Measurements from ENCODE around the gene TIMM44.
"Not testable (repeated sequence)": the region's sequence is repeated elsewhere in the genome, so short reads cannot be mapped to it uniquely, and the experiment has no call there.

TIMM44 gene

DNA sequence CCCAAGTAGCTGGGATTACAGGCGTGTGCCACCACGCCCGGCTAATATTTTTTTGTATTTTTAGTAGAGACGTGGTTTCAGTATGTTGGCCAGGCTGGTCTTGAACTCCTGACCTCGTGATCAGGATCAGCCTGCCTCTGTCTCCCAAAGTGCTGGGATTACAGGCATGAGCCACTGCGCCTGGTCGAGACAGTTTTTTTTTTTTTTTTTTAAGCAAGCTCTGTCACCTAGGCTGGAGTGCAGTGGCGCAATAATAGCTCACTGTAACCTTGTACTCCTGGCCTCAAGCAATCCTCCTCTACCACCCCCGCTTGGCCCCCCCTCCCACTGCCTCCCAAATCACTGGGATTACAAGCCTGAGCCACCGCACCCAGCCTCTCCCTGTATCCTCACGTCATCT, 46.2 kb downstream of the TIMM44 start:
- no peak for DNase-seq

DNA sequence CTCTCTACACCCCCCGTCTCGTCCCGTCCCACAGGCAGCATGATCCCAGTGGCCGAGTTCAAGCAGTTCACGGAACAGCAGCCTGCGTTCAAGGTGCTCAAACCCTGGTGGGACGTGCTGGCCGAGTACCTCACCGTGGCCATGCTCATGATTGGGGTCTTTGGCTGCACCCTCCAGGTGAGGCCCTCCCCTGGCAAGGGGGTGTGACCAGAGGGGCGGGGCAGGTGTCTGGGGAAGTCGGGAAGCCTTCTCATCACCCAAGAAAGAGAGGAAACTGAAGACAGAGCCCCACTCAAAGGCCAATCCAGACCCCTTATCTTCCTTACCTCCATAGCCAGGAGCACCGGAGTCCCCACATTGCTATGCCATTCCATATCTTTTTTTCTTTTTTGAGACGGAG, 47.9 kb downstream of the TIMM44 start:
- no peak for DNase-seq

DNA sequence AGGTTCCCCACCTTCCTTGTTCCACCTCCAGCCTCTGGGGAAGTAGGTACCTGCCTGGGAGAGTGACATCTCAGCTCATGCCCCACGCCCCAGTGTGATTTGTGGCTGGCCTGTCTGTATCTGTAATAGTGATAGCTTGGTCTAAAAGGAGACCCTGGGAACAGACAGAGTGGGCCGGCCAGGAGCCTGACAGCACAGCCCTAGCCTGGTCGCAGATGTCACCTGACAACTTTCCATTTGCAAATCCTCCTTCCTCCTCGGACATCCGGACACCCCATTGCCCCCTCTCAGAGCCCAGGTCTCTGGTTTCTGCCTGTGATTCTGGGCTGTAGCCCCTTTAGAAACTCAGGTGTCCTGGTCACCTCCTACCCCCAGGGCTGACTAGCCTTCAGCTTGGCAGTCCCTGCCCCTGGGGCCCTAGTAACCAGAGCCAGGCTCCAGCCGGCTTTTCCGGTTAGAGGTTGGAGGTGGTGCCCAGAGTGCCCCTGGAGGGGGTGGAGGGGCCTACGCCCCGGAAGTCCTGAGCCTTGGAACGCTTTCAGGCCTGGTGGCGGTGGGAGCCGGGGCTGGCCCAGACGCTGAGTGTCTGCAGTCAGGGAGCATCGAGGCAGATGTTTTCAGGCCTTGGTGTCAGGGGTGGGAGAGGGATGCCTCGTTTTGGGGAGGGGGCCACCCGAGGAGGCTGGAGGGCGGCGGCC, 48.7 kb downstream of the TIMM44 start:
- no peak for DNase-seq

DNA sequence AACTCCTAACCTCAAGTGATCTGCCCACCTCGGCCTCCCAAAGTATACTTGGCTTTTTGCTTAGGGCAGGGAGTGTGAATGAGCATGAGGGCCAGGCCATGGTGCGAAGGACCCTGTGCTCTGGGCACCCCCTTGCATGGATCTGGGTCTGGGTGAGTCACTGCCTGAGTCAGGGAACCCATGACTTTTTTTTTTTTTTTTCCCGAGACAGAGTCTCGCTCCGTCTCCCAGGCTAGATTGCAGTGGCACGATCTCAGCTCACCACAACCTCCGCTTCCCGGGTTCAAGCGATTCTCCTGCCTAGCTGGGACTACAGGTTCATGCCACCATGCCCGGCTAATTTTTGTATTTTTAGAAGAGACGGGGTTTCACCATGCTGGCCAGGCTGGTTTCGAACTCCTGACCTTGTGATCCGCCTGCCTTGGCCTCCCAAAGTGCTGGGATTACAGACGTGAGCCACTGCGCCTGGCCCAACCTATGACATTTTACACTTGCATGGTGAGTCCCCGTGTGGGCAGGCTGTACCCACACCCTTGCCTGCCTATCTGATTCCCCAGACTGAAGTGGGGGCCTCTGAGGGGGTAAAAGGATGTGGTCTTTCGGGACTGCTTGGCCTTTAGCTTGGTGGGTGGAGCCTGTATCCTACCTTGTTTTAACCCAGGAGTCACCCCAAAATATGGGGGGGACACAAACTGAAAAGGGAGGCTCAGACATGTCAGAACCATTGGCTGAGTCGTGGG, 49.9 kb downstream of the TIMM44 start:
- not testable (repeated sequence) for DNase-seq

DNA sequence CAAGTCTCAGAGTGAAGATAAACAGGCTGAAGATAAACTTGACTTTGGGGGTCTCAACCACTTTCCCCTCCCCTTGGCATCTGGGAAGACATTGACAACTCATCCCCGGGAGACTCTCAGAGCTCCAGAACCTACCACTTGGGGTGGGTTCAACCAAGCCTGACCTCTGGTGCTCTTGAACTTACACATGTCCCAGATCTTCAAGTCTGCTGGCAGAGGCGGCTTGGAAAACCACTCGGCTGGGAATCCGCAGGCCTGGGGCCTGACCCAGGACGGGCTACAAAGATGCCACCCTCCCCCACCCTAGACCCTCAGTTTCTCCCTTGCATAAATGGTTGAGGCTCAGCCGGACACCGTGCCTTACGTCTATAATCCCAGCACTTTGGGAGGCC, 54.6 kb downstream of the TIMM44 start:
- DNase-seq, result no peak

DNA sequence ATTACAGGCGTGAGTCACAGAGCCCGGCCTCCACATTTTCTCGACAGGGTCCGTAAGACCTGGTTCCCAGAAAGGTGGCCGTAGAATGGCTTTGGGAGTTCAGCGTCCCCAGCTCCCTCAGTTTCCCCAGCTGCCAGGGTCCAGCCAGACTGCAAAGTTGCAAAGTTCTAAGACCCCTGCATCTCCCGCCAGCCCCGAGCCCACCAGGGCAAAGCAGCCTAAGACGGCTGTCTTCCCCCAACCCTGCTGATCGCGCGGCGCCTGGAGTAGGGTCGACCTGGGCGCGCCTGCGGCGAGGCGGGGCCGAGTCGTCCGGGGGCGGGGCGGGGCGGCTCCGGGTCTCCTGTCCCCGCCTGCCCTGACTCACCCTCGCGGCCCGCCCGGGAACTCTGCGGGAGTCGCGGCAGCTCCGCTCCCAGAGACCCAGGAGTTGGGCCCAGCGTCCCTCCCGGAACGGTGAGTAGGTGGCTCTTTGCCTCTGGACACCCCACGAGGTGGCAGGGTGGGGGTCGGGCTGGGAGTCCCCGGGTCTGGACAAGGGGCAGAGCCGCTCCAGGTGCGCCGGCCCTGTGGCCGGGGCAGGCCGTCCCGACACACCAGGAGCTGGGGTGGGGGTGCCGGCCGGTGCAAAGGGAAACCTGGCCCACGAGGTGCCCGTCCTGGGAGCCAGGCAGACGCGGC, 55.2 kb downstream of the TIMM44 start, which contains the start of gene LRRC8E:
Gene LRRC8E, plus strand, starts transcription at position 366 of the 681 bp plus-strand sequence. CDS start 7,094 bp downstream, outside the sequence.
- no peak for DNase-seq

DNA sequence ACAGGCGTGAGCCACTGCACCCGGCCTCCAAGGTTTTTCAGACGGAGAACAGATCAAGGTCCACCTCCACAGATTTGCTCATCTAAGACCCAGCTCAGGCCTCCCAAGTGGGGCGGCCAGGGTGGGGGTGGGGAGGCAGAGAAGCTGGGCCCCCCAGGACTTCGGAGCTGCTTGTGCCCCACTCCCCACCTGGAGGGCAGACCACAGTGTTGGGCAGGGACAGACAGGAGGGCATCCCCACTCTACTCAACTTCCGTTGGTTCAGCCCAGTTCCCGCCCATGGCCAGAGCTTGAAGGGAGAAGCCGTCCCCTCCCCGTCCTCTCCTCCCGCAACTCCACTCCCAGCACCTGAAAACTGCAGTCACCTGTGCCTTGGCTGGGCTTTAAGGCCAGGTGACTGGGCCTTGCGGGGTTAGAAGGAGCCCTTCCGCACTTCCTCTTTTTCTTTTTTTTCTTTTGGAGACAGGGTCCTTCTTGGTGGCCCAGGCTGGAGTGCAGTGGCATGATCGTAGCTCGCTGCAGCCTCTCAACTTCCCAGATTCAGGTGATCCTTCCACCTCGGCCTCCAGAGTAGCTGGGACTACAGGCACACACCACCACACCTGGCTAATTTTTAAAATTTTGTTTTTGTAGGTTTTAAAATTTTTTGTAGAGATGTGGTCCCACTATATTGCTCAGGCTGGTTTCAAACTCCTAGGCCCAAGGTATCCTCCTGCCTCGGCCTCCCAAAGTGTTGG, 55.9 kb downstream of the TIMM44 start:
- DNase-seq, result no peak

DNA sequence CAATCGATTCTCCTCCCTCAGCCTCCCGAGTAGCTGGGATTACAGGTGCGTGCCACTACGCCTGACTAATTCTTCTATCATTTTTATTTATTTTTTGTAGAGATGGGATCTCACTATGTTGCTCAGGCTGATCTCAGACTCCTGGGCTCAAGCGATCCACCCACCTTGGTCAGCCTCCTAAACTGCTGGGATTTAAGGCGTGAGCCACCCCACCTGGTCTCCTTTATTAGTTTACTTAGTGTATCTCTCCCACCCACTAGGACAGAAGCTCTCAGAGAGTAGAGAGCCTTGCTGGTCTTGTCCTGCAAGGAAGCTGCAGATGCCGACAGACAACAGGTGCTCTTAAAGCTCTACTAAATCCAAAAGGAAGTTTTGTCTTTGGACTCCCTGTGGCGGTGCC, 57.6 kb downstream of the TIMM44 start:
- DNase-seq, result no peak

DNA sequence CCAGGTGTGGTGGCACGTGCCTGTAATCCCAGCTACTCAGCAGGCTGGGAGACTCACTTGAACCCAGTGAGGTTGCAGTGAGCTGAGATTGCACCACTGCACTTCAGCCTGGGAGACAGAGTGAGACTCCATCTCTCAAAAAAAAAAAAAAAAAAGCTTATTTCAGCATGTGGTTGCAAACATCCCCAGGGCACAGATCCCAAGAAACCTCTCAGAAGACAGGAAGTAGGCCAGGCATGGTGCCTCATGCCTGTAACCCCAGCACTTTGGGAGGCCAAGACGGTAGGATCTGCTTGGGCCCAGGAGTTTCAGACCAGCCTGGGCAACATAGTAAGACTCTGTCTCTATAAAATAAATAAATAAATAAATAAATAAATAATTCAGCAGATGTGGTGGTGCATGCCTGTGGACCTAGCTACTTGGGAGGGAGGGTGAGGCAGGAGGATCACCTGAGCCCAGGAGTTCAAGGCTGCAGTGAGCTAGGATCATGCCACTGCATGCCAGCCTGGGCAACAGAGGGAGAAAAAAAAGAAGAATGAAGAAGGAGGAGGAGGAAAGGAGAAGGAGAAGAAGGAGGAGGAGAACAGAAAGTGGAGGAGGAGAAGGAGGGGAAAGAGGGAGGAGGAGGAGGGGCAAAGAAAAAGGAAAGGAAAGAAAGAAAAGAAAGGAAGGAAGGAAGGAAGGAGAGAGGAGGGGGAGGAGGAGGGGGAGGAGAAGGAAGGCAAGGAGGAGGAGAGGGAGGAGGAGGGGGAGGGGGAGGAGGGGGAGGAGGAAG, 59.5 kb downstream of the TIMM44 start:
- no peak for DNase-seq

DNA sequence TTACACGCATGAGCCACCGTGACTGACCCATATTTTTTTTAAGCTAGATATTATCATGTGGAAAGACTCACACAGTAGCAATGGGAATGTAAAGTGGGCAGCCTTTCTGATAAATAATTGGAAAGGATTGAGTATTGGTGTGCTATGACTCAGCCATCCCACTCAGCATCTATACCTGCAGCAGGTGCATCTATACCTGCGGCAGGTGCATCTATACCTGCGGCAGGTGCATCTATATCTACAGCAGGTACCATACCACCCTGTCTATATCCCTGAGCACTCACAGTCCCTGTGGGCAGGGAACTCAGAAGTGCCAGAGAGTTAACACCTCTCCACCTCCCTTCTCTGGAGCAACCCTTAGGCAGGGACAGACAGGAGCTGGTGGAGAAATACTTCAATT, 60.4 kb downstream of the TIMM44 start:
- DNase-seq, result no peak

DNA sequence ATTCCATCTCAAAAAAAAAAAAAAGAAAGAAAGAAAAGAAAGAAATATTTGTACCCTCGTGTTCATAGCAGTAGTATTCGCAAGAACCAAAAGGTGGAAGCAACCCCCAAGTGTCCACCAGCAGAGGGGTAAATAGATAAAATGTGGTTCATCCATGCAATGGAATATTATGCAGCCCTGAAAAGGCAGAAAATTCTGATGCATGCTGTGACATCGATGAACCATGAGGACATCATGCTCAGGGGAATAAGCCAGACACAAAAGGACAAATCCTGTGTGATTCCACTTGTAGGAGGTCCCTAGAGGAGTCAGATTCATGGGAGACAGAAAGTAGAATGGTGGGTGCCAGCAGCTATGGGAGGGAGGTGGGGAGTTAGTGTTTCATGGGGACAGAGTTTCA, 61.6 kb downstream of the TIMM44 start:
- DNase-seq, result no peak

DNA sequence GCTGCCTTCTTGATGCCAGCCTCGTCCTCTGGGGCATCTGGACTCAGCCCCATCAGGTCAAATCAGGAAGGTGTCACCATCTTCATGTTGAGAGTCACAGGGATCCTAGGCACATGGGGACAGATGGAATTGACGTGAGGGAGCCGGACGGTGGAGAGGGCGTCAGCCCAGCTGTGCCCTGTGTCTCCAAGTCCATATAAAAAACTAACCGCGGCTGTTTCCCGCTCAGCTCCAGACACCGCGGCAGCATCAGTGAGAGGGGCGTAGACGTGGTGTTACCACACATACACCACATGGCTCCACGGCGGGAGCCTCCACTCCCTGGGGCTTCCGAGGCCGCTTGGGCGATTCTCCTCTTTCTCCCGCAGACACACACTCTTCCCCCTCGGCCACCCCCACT, 63.6 kb downstream of the TIMM44 start:
- DNase-seq, result no peak

DNA sequence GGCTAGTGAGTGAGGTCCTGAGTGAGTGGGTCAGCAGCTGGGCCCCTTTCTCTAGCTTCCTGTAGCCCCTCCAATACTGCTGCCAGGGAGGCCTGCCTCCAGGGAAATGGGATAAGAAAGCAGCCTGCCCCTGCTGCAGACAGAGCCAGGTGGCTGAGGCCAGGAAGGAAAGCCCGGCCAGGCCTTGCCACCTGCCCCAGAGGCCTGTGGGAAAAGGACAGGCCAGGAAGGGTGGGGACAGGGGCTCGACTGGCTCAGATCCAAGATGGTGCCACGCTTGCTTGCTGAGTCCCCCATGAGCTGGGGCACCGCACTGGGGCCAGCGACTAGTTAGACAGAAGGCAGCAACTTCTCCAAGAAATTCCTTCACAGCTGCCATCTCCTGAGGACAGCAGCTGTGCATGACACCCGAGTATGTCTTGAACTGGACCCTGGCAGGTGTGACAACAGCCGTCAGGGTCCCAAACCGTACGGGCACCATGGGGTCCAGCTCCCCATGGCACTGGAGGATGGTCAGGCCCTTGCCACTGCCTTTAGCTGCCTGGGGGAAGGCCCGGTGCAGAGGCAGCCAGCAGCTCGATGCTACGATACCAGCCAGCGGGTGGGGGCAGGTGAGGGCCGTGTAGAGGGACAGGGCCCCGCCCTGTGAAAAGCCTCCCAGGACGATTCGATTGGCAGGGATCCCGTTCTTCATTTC, 64.2 kb downstream of the TIMM44 start:
- DNase-seq, result no peak

DNA sequence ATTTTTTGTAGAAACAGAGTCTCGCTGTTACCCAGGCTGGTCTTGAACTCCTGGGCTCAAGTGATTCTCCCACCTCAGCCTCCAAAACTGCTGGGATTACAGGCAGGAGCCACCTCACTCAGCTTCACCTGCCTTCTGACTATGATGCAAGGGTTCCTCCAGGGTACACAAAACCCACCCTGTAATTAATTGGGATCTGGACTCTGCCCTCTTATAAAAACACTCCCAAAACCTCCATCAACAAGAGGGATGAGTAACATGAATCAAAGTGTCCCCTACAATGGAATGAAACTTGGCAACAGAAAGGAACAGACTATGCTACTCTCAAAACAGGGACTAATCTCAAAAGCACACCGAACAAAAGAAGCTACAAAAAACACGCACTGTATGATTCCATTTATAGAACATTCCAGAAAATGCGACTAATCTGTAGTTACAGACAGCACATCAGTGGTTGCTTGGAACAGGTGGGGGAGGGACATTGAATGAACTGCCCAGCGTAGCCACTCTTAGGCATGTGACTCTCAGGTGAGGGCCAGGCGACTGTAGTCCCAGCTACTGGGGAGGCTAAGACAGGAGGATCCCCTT, 66.1 kb downstream of the TIMM44 start:
- no peak for DNase-seq
